Left lung (tissue), 10 donors: ENCODE results near the gene IGSF9B. TPM values are rescaled to one million over a fixed set of nuclear protein-coding genes. Genes with fewer than 3 reads are reported as not detected.

ENCODE experiments used
- ATAC-seq: fragments of 200-7000 bp; cut with Tn5 transposase; one replicate; pipeline ENCODE4 v1.9.1; 2020; ENCODE audit warnings: moderate library complexity
- DNase-seq, 4 donors: peaks; one replicate each; pipeline ENCODE4 v3.0.0-alpha.2; 2013 to 2020
- H3K27ac ChIP-seq, 2 donors: fragments of 200-600 bp; sonication (generic) in 1 of 2; one replicate each; pipeline versions ENCODE4 v1.5.0 to v1.8.0; 2020 to 2021
- H3K27me3 ChIP-seq, 2 donors: fragments of 200-600 bp; sonication (generic) in 1 of 2; one replicate each; pipeline versions ENCODE4 v1.5.0 to v1.8.0; 2020 to 2021
- H3K36me3 ChIP-seq, 2 donors: fragments of 200-600 bp; sonication (generic) in 1 of 2; one replicate each; pipeline versions ENCODE4 v1.5.0 to v1.8.0; 2020 to 2021
- H3K4me1 ChIP-seq, 2 donors: fragments of 200-600 bp; one replicate each; pipeline ENCODE4 v1.8.0; 2021
- H3K4me3 ChIP-seq, 2 donors: fragments of 200-600 bp; sonication (generic) in 1 of 2; one replicate each; pipeline versions ENCODE4 v1.5.0 to v1.8.0; 2020 to 2021; ENCODE audit warnings: mild to moderate bottlenecking in 1 of 2
- H3K9me3 ChIP-seq, 2 donors: fragments of 200-600 bp; sonication (generic) in 1 of 2; one replicate each; pipeline versions ENCODE4 v1.5.0 to v1.8.0; 2020 to 2021
- intact Hi-C, 2 donors: fragments of 100-400 bp; cut with DNase I; formaldehyde crosslinking; loops; one replicate each; pipeline versions ENCODE4 v1.11.2 to v1.14.2; 2022
- polyA plus RNA-seq, 6 donors: library from polyadenylated mRNA; unstranded; fragments of 120-200 nt; gene quantifications; one replicate each; pipeline ENCODE4 v1.2.1, GENCODE V29; 2013; ENCODE audit not compliant: insufficient read length in 6 of 6
- total RNA-seq, 2 donors: library from RNA; stranded (reverse); fragmentation: NEBNext Ultra II Directional; extraction: Animal tissue kit (Norgen Biotek cat#: 25700); gene quantifications; one replicate each; pipeline ENCODE4 v1.2.1, GENCODE V29; 2021
- TF ChIP-seq, protein P1 (sequence below), 2 donors: fragments of 200-600 bp; sonication (generic) in 1 of 2; IDR thresholded peaks; one replicate each; pipeline versions ENCODE4 v1.5.0 to v1.8.0; 2021; ENCODE audit warnings: antibody characterized with exemption in 2 of 2
- donor health status: DM: no; HTN: yes; CAD: no.
- donor health status: DM: no; HTN: no; CAD: no.

Gene IGSF9B
- total and polyA plus RNA-seq, 8 donors, result 1.8 to 9.9 (median 2.8) TPM

DNA sequence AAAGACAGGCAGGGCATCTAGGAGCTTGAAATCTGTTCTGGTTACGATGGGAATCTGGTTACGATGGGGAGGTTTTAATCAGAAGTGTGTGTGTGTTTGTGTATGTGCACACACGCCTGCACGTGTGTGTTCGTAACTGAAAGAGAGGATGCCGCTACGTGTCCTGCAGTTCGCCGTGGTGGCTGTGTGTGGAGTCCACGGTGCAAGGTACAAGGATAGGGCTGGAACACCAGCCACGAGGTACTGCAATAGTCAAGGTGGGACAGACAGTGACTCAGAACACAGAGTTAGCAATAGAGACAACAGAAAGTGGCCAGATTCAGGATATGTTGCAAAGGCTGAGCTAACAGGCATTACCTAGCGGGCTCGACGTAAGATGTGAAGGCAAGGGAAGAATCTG is 46.7 kb downstream of the IGSF9B start:
- Histone ChIP-seq H3K9me3 (no peaks in the 10 kb centered on the region), H3K36me3 (no peaks in the 10 kb centered on the region), H3K27ac (no peak overlapping the region), H3K4me1 (no peaks in the 10 kb centered on the region), H3K27me3 (no peaks in the 10 kb centered on the region), H3K4me3 (no peak overlapping the region)
- TF ChIP-seq, protein P1, sequence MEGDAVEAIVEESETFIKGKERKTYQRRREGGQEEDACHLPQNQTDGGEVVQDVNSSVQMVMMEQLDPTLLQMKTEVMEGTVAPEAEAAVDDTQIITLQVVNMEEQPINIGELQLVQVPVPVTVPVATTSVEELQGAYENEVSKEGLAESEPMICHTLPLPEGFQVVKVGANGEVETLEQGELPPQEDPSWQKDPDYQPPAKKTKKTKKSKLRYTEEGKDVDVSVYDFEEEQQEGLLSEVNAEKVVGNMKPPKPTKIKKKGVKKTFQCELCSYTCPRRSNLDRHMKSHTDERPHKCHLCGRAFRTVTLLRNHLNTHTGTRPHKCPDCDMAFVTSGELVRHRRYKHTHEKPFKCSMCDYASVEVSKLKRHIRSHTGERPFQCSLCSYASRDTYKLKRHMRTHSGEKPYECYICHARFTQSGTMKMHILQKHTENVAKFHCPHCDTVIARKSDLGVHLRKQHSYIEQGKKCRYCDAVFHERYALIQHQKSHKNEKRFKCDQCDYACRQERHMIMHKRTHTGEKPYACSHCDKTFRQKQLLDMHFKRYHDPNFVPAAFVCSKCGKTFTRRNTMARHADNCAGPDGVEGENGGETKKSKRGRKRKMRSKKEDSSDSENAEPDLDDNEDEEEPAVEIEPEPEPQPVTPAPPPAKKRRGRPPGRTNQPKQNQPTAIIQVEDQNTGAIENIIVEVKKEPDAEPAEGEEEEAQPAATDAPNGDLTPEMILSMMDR (IDR thresholded peaks at IDR 0.05), result no peak
- DNase-seq (no peak), ATAC-seq (no peak)
- intact Hi-C loops, result no loop called here

DNA sequence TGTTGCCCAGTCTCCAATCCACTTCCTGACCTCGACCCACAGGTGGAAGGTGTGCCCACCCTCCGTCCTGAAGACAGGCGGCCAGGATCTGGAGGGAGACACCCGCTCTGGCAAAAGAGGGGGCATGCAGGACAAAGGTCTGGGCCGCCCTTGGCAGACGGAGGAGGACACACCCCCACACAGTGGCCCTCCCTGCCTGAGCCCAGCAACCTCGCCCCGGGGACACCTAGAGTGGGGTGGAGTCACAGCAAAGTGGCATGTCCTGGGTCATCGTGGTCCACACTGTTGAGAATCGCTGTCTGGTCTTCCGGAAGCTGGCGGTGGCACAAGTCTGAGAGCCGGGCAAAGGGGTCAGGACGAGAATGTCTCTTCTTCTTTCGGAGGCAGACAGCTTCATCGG is 47.9 kb downstream of the IGSF9B start:
- TF ChIP-seq, protein P1 (IDR thresholded peaks at IDR 0.05), result no peak
- Histone ChIP-seq H3K9me3 (no peaks in the 10 kb centered on the region), H3K36me3 (no peaks in the 10 kb centered on the region), H3K4me3 (no peak overlapping the region), H3K4me1 (no peaks in the 10 kb centered on the region), H3K27me3 (no peaks in the 10 kb centered on the region), H3K27ac (no peak overlapping the region)
- intact Hi-C loops, result no loop called here
- ATAC-seq (no peak), DNase-seq (no peak)

DNA sequence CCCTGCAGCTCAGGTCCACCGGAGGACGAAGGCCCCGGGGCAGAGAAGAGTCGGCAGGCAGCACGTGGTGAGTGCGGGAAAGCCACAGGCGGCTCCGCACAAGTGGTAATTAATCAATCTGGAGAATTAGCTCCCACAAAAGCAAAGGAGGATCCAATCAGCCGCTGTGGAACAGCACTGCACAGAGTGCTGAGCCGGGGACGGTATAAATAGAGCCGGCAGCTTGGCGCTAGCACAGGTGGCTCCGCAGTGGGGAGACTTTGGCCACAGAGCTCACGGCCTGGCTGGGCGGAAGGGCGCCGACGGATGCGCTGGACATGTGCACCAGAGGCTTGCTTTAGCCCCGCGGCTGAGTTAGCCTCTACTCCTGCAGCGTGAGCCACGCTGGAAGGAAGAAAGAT is 48.9 kb downstream of the IGSF9B start:
- no peaks in the 10 kb centered on the region for H3K27me3 ChIP-seq
- no peak overlapping the region for H3K27ac ChIP-seq
- H3K9me3 ChIP-seq, result no peaks in the 10 kb centered on the region
- no peak overlapping the region for H3K4me3 ChIP-seq
- no peaks in the 10 kb centered on the region for H3K4me1 ChIP-seq
- intact Hi-C loops, result no loop called here
- DNase-seq, result no peak
- TF ChIP-seq, protein P1 (IDR thresholded peaks at IDR 0.05), result no peak
- H3K36me3 ChIP-seq, result no peaks in the 10 kb centered on the region
- no peak for ATAC-seq

DNA sequence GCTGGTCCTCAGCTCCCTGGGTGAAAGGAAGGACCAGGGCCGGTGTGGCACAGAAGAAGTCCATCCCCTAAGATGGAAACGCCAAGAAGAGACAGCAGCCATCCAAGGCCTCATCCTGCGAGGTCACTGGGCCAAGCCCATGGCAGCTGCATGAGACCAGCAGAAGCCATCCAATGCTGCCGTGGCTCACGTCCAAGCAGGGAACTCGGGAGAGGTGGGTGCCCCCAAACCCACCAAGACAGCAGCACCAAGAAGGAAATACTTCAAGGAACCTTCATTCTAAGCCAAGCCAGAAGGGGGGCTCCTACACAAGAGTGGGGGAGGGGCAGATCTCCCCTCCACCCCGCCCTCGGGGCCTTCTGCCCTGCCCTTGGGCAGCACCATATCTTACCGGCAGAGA is 49.6 kb downstream of the IGSF9B start:
- DNase-seq (no peak), ATAC-seq (no peak)
- H3K36me3 ChIP-seq, result no peaks in the 10 kb centered on the region
- H3K4me3 ChIP-seq, result no peak overlapping the region
- H3K27ac ChIP-seq, result no peak overlapping the region
- TF ChIP-seq, protein P1 (IDR thresholded peaks at IDR 0.05), result no peak
- H3K9me3 ChIP-seq, result no peaks in the 10 kb centered on the region
- no peaks in the 10 kb centered on the region for H3K4me1 ChIP-seq
- no peaks in the 10 kb centered on the region for H3K27me3 ChIP-seq
- intact Hi-C loops, result no loop called here

DNA sequence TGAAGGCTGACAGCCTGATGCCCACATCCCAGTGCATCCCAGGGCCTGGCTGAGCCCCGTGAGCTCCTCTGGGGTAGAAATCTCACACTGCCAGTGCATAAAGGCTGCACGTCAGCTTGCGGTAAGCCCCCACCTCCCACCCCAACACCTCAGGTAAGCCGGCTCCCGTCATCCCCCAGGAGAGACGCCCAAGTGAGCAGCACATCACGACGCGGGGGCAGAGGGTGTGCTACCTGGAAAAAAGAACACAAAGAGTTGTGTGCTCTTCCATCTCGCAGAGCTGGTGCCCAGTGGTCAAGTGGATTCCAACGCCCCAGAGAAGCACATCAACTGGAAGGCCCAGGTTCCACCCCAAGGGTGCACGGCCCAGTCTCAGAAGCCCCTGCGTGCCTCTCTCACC is 50.0 kb downstream of the IGSF9B start:
- DNase-seq (no peak), ATAC-seq (no peak)
- H3K4me1 ChIP-seq, result no peaks in the 10 kb centered on the region
- TF ChIP-seq, protein P1 (IDR thresholded peaks at IDR 0.05), result no peak
- H3K27me3 ChIP-seq, result no peaks in the 10 kb centered on the region
- H3K9me3 ChIP-seq, result no peaks in the 10 kb centered on the region
- no peak overlapping the region for H3K27ac ChIP-seq
- no peaks in the 10 kb centered on the region for H3K36me3 ChIP-seq
- no peak overlapping the region for H3K4me3 ChIP-seq
- intact Hi-C loops, result no loop called here
